Ascending aorta (tissue), 2 donors: Measurements from ENCODE around the gene PSMA1. TPM values are rescaled to one million over a fixed set of nuclear protein-coding genes. Genes with fewer than 3 reads are reported as not detected.
A peak's percentile ranks its signal among the peaks of the same experiment; 100 is the strongest.

Experiments used
- DNase-seq, 2 donors: peaks; one replicate each; pipeline ENCODE4 v3.0.0-alpha.2; 2019; ENCODE audit warnings: low spot score in 2 of 2
- H3K27ac ChIP-seq, 2 donors: fragments of 200-600 bp; sonication (generic); one replicate each; pipeline ENCODE4 v1.5.1; 2016 to 2017; ENCODE audit warnings: mild to moderate bottlenecking in 1 of 2
- H3K27me3 ChIP-seq: fragments of 200-600 bp; sonication (generic); one replicate; pipeline ENCODE4 v1.5.1; 2017
- H3K36me3 ChIP-seq, 2 donors: fragments of 200-600 bp; sonication (generic); one replicate each; pipeline ENCODE4 v1.5.1; 2016
- H3K4me1 ChIP-seq, 2 donors: fragments of 200-600 bp; sonication (generic); one replicate each; pipeline ENCODE4 v1.5.1; 2016 to 2017; ENCODE audit warnings: mild to moderate bottlenecking in 1 of 2
- H3K4me3 ChIP-seq, 2 donors: fragments of 200-600 bp; sonication (generic); one replicate each; pipeline ENCODE4 v1.5.1; 2016 to 2017; ENCODE audit warnings: mild to moderate bottlenecking in 1 of 2
- H3K9me3 ChIP-seq, 2 donors: fragments of 200-600 bp; sonication (generic); one replicate each; pipeline ENCODE4 v1.5.1; 2016
- CTCF ChIP-seq, 3 experiments: fragments of 200-600 bp in 2 of 3; fragments of 450-650 bp in 1 of 3; sonication (generic) in 2 of 3; IDR thresholded peaks; one replicate each; pipeline ENCODE4 v1.5.1; 2016 to 2019; ENCODE audit warnings: antibody characterized with exemption in 3 of 3, mild to moderate bottlenecking in 1 of 3, moderate library complexity in 1 of 3
- intact Hi-C: fragments of 100-400 bp; cut with DNase I; formaldehyde crosslinking; loops from one replicate; pipeline ENCODE4 v1.15.1; 2023
- total RNA-seq: library from RNA; depleted of rRNA; stranded (reverse); fragments of >200 nt; gene quantifications from one replicate; pipeline ENCODE4 v1.1.0, GENCODE V29; 2016

Gene PSMA1
- total RNA-seq, 1 donor from 2014 or later: 42.5 TPM

GRCh38 chr11:14546672-14547071 is 26.5 kb upstream of the PSMA1 start:
- Histone ChIP-seq H3K27me3 (no peaks in the 10 kb centered on the region), H3K9me3 (no peaks in the 10 kb centered on the region), H3K27ac (no peak overlapping the region), H3K4me3 (no peak overlapping the region), H3K4me1 (peaks cover 0 to under 1% of the 10 kb centered on the region in 2 donors), H3K36me3 (no peaks in the 10 kb centered on the region)
- TF ChIP-seq CTCF (IDR thresholded peaks at IDR 0.05): no peak
- intact Hi-C loops: loop anchor here (5.0 kb wide), 1 partner anchor 41 kb away; no protein-coding TSS in a partner anchor
- DNase-seq: no peak

- intact Hi-C loops: loop anchor here (5.0 kb wide), 2 partner anchors 43 to 348 kb away; partner anchors contain the start of gene CYP2R1
- no peaks in the 10 kb centered on the region for H3K27me3 ChIP-seq
- no peaks in the 10 kb centered on the region for H3K9me3 ChIP-seq
- no peak for TF ChIP-seq CTCF (IDR thresholded peaks at IDR 0.05)
- H3K36me3 ChIP-seq: no peaks in the 10 kb centered on the region
- peak overlapping the region in 1 of 2 donors; percentile 10 for H3K27ac ChIP-seq
- DNase-seq: no peak
- peaks cover 0 to 17% of the 10 kb centered on the region in 2 donors for H3K4me1 ChIP-seq
- no peak overlapping the region for H3K4me3 ChIP-seq
Measured at GRCh38 chr11:14544611-14545010, 24.4 kb upstream of the PSMA1 start.

- Histone ChIP-seq H3K27me3 (no peaks in the 10 kb centered on the region), H3K36me3 (no peaks in the 10 kb centered on the region), H3K9me3 (no peaks in the 10 kb centered on the region), H3K4me3 (no peak overlapping the region), H3K4me1 (peaks cover 0 to 25% of the 10 kb centered on the region in 2 donors), H3K27ac (no peak overlapping the region)
- DNase-seq: no peak
- no peak for TF ChIP-seq CTCF (IDR thresholded peaks at IDR 0.05)
- intact Hi-C loops: loop anchor here (5.0 kb wide), 1 partner anchor 349 kb away; the partner anchor contains the start of gene CYP2R1
Measured at GRCh38 chr11:14543260-14543659, 23.1 kb upstream of the PSMA1 start.

- H3K9me3 ChIP-seq: no peaks in the 10 kb centered on the region
- DNase-seq: no peak
- no peaks in the 10 kb centered on the region for H3K36me3 ChIP-seq
- H3K27ac ChIP-seq: peak overlapping the region in 1 of 2 donors; percentile 85
- intact Hi-C loops: loop anchor here (5.0 kb wide), 1 partner anchor 350 kb away; the partner anchor contains the start of gene CYP2R1
- no peaks in the 10 kb centered on the region for H3K27me3 ChIP-seq
- peaks cover 3 to 30% of the 10 kb centered on the region in 2 donors for H3K4me1 ChIP-seq
- H3K4me3 ChIP-seq: no peak overlapping the region
- TF ChIP-seq CTCF (IDR thresholded peaks at IDR 0.05): no peak
Measured at GRCh38 chr11:14542324-14542723, 22.1 kb upstream of the PSMA1 start.

- intact Hi-C loops: loop anchor here (5.0 kb wide), 1 partner anchor 351 kb away; the partner anchor contains the start of gene CYP2R1
- Histone ChIP-seq H3K9me3 (no peaks in the 10 kb centered on the region), H3K36me3 (no peaks in the 10 kb centered on the region), H3K27ac (peak overlapping the region; percentile 85 to 90), H3K4me1 (peaks cover 3 to 30% of the 10 kb centered on the region in 2 donors), H3K4me3 (peak overlapping the region in 1 of 2 donors; percentile 45), H3K27me3 (no peaks in the 10 kb centered on the region)
- no peak for DNase-seq
- no peak for TF ChIP-seq CTCF (IDR thresholded peaks at IDR 0.05)
Measured at GRCh38 chr11:14541192-14541947, 21.2 kb upstream of the PSMA1 start.
